Astrocyte (in vitro differentiated cells and primary cell): Measurements from ENCODE around the gene BMF. TPM values are rescaled to one million over a fixed set of nuclear protein-coding genes. Genes with fewer than 3 reads are reported as not detected.

Experiments
- DNase-seq: peaks from one replicate; pipeline ENCODE4 v3.0.0-alpha.2; 2010; ENCODE audit warnings: low read depth
- FAIRE-seq: peaks from 2 replicates; lab custom pipeline; 2011; peaks lifted over from hg19 to GRCh38; lab: Jason Lieb, UNC
- H2AFZ ChIP-seq: 2 replicates; pipeline ENCODE4 v1.6.0; 2012; ENCODE audit warnings: low read depth, low read length, inconsistent platforms
- H3K27ac ChIP-seq: 2 replicates; pipeline ENCODE4 v1.5.1; 2011; ENCODE audit warnings: low read depth, low read length, inconsistent platforms
- H3K27me3 ChIP-seq: 2 replicates; pipeline ENCODE4 v1.6.0; 2011; ENCODE audit warnings: low read length, inconsistent platforms; ENCODE audit not compliant: insufficient read depth
- H3K36me3 ChIP-seq: 2 replicates; pipeline ENCODE4 v1.5.1; 2011; ENCODE audit warnings: low read length, inconsistent platforms; ENCODE audit not compliant: insufficient read depth
- H3K4me1 ChIP-seq: 2 replicates; pipeline ENCODE4 v1.5.1; 2011; ENCODE audit warnings: low read length, inconsistent platforms; ENCODE audit not compliant: insufficient read depth
- H3K4me2 ChIP-seq: 2 replicates; pipeline ENCODE4 v1.6.0; 2012; ENCODE audit warnings: low read length, inconsistent platforms
- H3K4me3 ChIP-seq: 2 replicates; pipeline ENCODE4 v1.5.1; 2011; ENCODE audit warnings: low read depth, mild to moderate bottlenecking, low read length, inconsistent platforms; ENCODE audit not compliant: insufficient read depth
- H3K79me2 ChIP-seq: 2 replicates; pipeline ENCODE4 v1.6.0; 2012; ENCODE audit warnings: mild to moderate bottlenecking, low read length, inconsistent platforms; ENCODE audit not compliant: insufficient read depth
- H3K9ac ChIP-seq: 2 replicates; pipeline ENCODE4 v1.6.0; 2012; ENCODE audit warnings: mild to moderate bottlenecking, low read length, inconsistent platforms
- H3K9me3 ChIP-seq: 2 replicates; pipeline ENCODE4 v1.5.1; 2012; ENCODE audit warnings: low read depth, mild to moderate bottlenecking, low read length, inconsistent platforms; ENCODE audit not compliant: insufficient read depth
- H4K20me1 ChIP-seq: 2 replicates; pipeline ENCODE4 v1.6.0; 2012; ENCODE audit warnings: low read length, inconsistent platforms; ENCODE audit not compliant: insufficient read depth
- H3K27ac Mint-ChIP-seq: one replicate; pipeline ENCODE4 v1.8.0; 2021; ENCODE audit warnings: mild to moderate bottlenecking, mixed read lengths; ENCODE audit not compliant: unreplicated experiment
- H3K27me3 Mint-ChIP-seq: one replicate; pipeline ENCODE4 v1.8.0; 2021; ENCODE audit warnings: low read depth, mixed read lengths; ENCODE audit not compliant: unreplicated experiment
- H3K36me3 Mint-ChIP-seq: one replicate; pipeline ENCODE4 v1.8.0; 2021; ENCODE audit warnings: low read depth, mixed read lengths; ENCODE audit not compliant: unreplicated experiment
- H3K4me1 Mint-ChIP-seq: one replicate; pipeline ENCODE4 v1.8.0; 2021; ENCODE audit warnings: low read depth, mixed read lengths; ENCODE audit not compliant: unreplicated experiment
- H3K4me3 Mint-ChIP-seq: one replicate; pipeline ENCODE4 v1.8.0; 2021; ENCODE audit warnings: mild to moderate bottlenecking, moderate library complexity, mixed read lengths; ENCODE audit not compliant: unreplicated experiment
- H3K9me3 Mint-ChIP-seq: one replicate; pipeline ENCODE4 v1.8.0; 2021; ENCODE audit warnings: mild to moderate bottlenecking, mixed read lengths; ENCODE audit not compliant: unreplicated experiment
- CTCF ChIP-seq: IDR thresholded peaks from 2 replicates; pipeline ENCODE4 v1.5.1; 2011; ENCODE audit warnings: low read depth, mild to moderate bottlenecking, inconsistent platforms, low read length, moderate library complexity; ENCODE audit not compliant: insufficient read depth
- EZH2 ChIP-seq: IDR thresholded peaks from 2 replicates; pipeline ENCODE4 v1.6.1; 2012; ENCODE audit warnings: mild to moderate bottlenecking, low read length, inconsistent platforms; ENCODE audit not compliant: insufficient read depth
- total RNA-seq: library from RNA; stranded (reverse); gene quantifications from 2 replicates; pipeline ENCODE4 v1.2.1, GENCODE V29; 2021

The BMF gene
- total RNA-seq, 1 donor from 2014 or later: 31.8 TPM

GRCh38 chr15:40134885-40135284, 26.2 kb upstream of the BMF start:
- no peak overlapping the region for H3K4me3 Mint-ChIP-seq

GRCh38 chr15:40133544-40133943, 24.9 kb upstream of the BMF start:
- peaks cover 12% of the 10 kb centered on the region for H3K27me3 Mint-ChIP-seq
- Histone ChIP-seq H3K79me2 (no peaks in the 10 kb centered on the region), H3K4me1 (no peaks in the 10 kb centered on the region), H4K20me1 (peaks cover 3% of the 10 kb centered on the region), H3K36me3 (no peaks in the 10 kb centered on the region), H3K9ac (no peak overlapping the region), H3K4me2 (no peak overlapping the region), H3K9me3 (no peaks in the 10 kb centered on the region), H2AFZ (no peak overlapping the region), H3K4me3 (no peak overlapping the region), H3K27ac (no peak overlapping the region), H3K27me3 (no peaks in the 10 kb centered on the region)
- TF ChIP-seq CTCF: no peak
- TF ChIP-seq EZH2: no peak
- DNase-seq (no peak), FAIRE-seq (no peak)
- no peaks in the 10 kb centered on the region for H3K36me3 Mint-ChIP-seq
- H3K9me3 Mint-ChIP-seq: no peaks in the 10 kb centered on the region
- no peak overlapping the region for H3K4me3 Mint-ChIP-seq
- no peak overlapping the region for H3K27ac Mint-ChIP-seq
- peaks cover 12% of the 10 kb centered on the region for H3K4me1 Mint-ChIP-seq

More at GRCh38 chr15:40134885-40135284, 26.2 kb upstream of the BMF start:
- Mint-ChIP-seq H3K9me3 (no peaks in the 10 kb centered on the region), H3K36me3 (no peaks in the 10 kb centered on the region), H3K27me3 (peaks cover 5% of the 10 kb centered on the region), H3K27ac (no peak overlapping the region), H3K4me1 (peaks cover 12% of the 10 kb centered on the region)
- H3K4me1 ChIP-seq: no peaks in the 10 kb centered on the region
- H2AFZ ChIP-seq: no peak overlapping the region
- no peak for DNase-seq
- no peak overlapping the region for H3K27ac ChIP-seq
- H4K20me1 ChIP-seq: peaks cover 3% of the 10 kb centered on the region
- no peaks in the 10 kb centered on the region for H3K27me3 ChIP-seq
- H3K79me2 ChIP-seq: no peaks in the 10 kb centered on the region
- H3K4me3 ChIP-seq: no peak overlapping the region
- no peak overlapping the region for H3K9ac ChIP-seq
- no peak for FAIRE-seq
- no peaks in the 10 kb centered on the region for H3K36me3 ChIP-seq
- no peak for TF ChIP-seq EZH2
- no peak for TF ChIP-seq CTCF
- H3K4me2 ChIP-seq: no peak overlapping the region
- H3K9me3 ChIP-seq: no peaks in the 10 kb centered on the region

- H2AFZ ChIP-seq: no peak overlapping the region
- Mint-ChIP-seq H3K27ac (no peak overlapping the region), H3K36me3 (no peaks in the 10 kb centered on the region), H3K4me1 (peaks cover 6% of the 10 kb centered on the region), H3K4me3 (no peak overlapping the region), H3K27me3 (peaks cover 21% of the 10 kb centered on the region), H3K9me3 (no peaks in the 10 kb centered on the region)
- no peak overlapping the region for H3K4me2 ChIP-seq
- no peak for FAIRE-seq
- no peaks in the 10 kb centered on the region for H3K4me1 ChIP-seq
- no peak overlapping the region for H3K27ac ChIP-seq
- no peaks in the 10 kb centered on the region for H3K36me3 ChIP-seq
- no peak overlapping the region for H3K9ac ChIP-seq
- TF ChIP-seq EZH2 (no peak), CTCF (no peak)
- no peaks in the 10 kb centered on the region for H4K20me1 ChIP-seq
- H3K79me2 ChIP-seq: no peaks in the 10 kb centered on the region
- no peaks in the 10 kb centered on the region for H3K27me3 ChIP-seq
- no peak overlapping the region for H3K4me3 ChIP-seq
- H3K9me3 ChIP-seq: no peaks in the 10 kb centered on the region
- no peak for DNase-seq
These were observed 22.3 kb upstream of the BMF start for GRCh38 chr15:40130799-40131502.
